Measurements from ENCODE around the gene TRPM3. TPM values are rescaled to one million over a fixed set of nuclear protein-coding genes. Genes with fewer than 3 reads are reported as not detected.

TRPM3 gene
- total and polyA plus RNA-seq, 2 of the 8 experiments (the other 6 are each of a cell fraction or from before 2014, with no cell fraction given) = 2.4 to 10.9 TPM

- ChIA-PET CTCF (ENCODE audit: partially characterized antibody) (interaction anchor here (1.4 kb wide), 1 partner anchor 19 kb away, joined by 3 read pairs; no protein-coding TSS in a partner anchor), POLR2A (ENCODE audit: partially characterized antibody) (no interaction called here)
- Histone ChIP-seq H2BK120ac (replicated peaks; ENCODE audit: low read depth, low read length) (no peak overlapping the region), H4K20me1 (replicated peaks in 1 of 2; ENCODE audit: control insufficient read depth in 1 of 2, insufficient read depth in 2 of 2, low read length in 2 of 2) (no peaks in the 10 kb centered on the region), H4K5ac (ENCODE audit: insufficient read length, low read depth, low read length) (no peak overlapping the region), H4K8ac (ENCODE audit: extremely low read depth, insufficient read depth, low read length) (no peak overlapping the region), H2BK12ac (ENCODE audit: low read depth, low read length) (no peak overlapping the region), H3K14ac (ENCODE audit: insufficient read length) (no peak overlapping the region), H3K56ac (replicated peaks; ENCODE audit: insufficient read length, low read depth, low read length) (no peak overlapping the region), H3K9ac (replicated peaks in 1 of 4; ENCODE audit: extremely low read depth in 1 of 4, low read depth in 3 of 4, low read length in 3 of 4) (no peak overlapping the region), H2BK20ac (ENCODE audit: low read length) (no peak overlapping the region), H3K4ac (replicated peaks; ENCODE audit: insufficient read length, low read depth, low read length) (no peak overlapping the region), H3K4me2 (ENCODE audit: insufficient read depth in 1 of 2, low read depth in 2 of 2, low read length in 2 of 2) (no peak overlapping the region), H4K91ac (replicated peaks; ENCODE audit: insufficient read length, low read length) (no peak overlapping the region), H2BK15ac (ENCODE audit: low read length) (no peak overlapping the region), H3K27me3 (replicated peaks in 1 of 4; ENCODE audit: control insufficient read depth in 3 of 4, extremely low read depth in 1 of 4, insufficient read depth in 3 of 4, low read length in 3 of 4) (no peaks in the 10 kb centered on the region), H3K23ac (ENCODE audit: insufficient read length) (no peak overlapping the region), H2AFZ (ENCODE audit: low read length) (no peak overlapping the region), H3K4me1 (replicated peaks in 1 of 4; ENCODE audit: control insufficient read depth in 3 of 4, insufficient read depth in 4 of 4, low read length in 3 of 4) (no peaks in the 10 kb centered on the region), H3K79me2 (ENCODE audit: control insufficient read depth in 1 of 2, insufficient read depth in 2 of 2, low read length in 2 of 2) (no peaks in the 10 kb centered on the region), H2BK5ac (ENCODE audit: low read depth, low read length) (no peak overlapping the region), H3K27ac (ENCODE audit: low read depth, low read length) (no peak overlapping the region), H3K23me2 (ENCODE audit: low read depth, low read length) (no peaks in the 10 kb centered on the region; the same call in 1 of the 2 replicates), H3K9me3 (ENCODE audit: insufficient read depth in 2 of 2, low read depth in 1 of 2, low read length in 1 of 2) (no peaks in the 10 kb centered on the region), H3K4me3 (ENCODE audit: extremely low read depth in 1 of 4, insufficient read depth in 2 of 4, low read depth in 3 of 4, low read length in 4 of 4) (no peak overlapping the region), H3K18ac (ENCODE audit: extremely low read depth, low read length) (no peak overlapping the region), H3K36me3 (ENCODE audit: control insufficient read depth in 2 of 4, insufficient read depth in 4 of 4, low read length in 3 of 4) (no peaks in the 10 kb centered on the region; a peak in 1 of 8 replicates), H3K79me1 (ENCODE audit: low read depth, low read length) (no peaks in the 10 kb centered on the region), H2AK5ac (ENCODE audit: low read depth, low read length) (no peak overlapping the region)
- no peak for FAIRE-seq
- TF ChIP-seq BCL11A (IDR thresholded peaks at IDR 0.05; ENCODE audit: low read depth in 2 of 2, low read length in 2 of 2) (no peak), CHD2 (IDR thresholded peaks at IDR 0.05; ENCODE audit: low read length) (no peak), TAF1 (IDR thresholded peaks at IDR 0.05; ENCODE audit: low read depth, low read length) (no peak), ASH2L (IDR thresholded peaks at IDR 0.05; ENCODE audit: low read length) (no peak), POLR2AphosphoS5 (IDR thresholded peaks at IDR 0.05; ENCODE audit: low read depth, low read length) (no peak)
- WGBS, 2 experiments (ENCODE audit: extremely low coverage in 1 of 2, insufficient coverage in 1 of 2, insufficient read length in 1 of 2, insufficient replicate concordance in 2 of 2, low coverage in 1 of 2, low lambda C conversion rate in 2 of 2, missing lambda C conversion rate in 1 of 2) = 79% methylated on average over 2 of the region's 2 CpGs; no CpG with 5 or more reads in 1 of the 2 experiments
- DNase-seq (ENCODE audit: low read depth in 1 of 2, low spot score in 2 of 2) = no peak
Observed at GRCh38 chr9:70816891-70817290, 304.5 kb downstream of the TRPM3 start.

Measured in H1 (cell line).